Liver (tissue), 9 donors: ENCODE results near the gene CSNK1E. TPM values are rescaled to one million over a fixed set of nuclear protein-coding genes. Genes with fewer than 3 reads are reported as not detected.
"Not testable (repeated sequence)": the region's sequence is repeated elsewhere in the genome, so short reads cannot be mapped to it uniquely, and the experiment has no call there.

ENCODE experiments used
- DNase-seq: peaks from one replicate; pipeline ENCODE4 v3.0.0-alpha.2; 2017; ENCODE audit warnings: low spot score
- H3K27ac ChIP-seq, 2 donors: one replicate each; pipeline ENCODE4 v1.7.0; 2013; ENCODE audit warnings: inconsistent platforms in 2 of 2, low read length in 2 of 2, control low read depth in 1 of 2, low read depth in 1 of 2, mild to moderate bottlenecking in 1 of 2
- H3K27me3 ChIP-seq, 4 donors: one replicate each; pipeline versions ENCODE4 v1.6.1 to v1.7.0; 2013; ENCODE audit warnings: low read length in 3 of 4, inconsistent platforms in 1 of 4, mild to moderate bottlenecking in 1 of 4, moderate library complexity in 1 of 4; ENCODE audit not compliant: control insufficient read depth in 4 of 4, insufficient read depth in 4 of 4
- H3K36me3 ChIP-seq, 4 donors: one replicate each; pipeline versions ENCODE4 v1.6.1 to v1.7.0; 2013; ENCODE audit warnings: low read length in 3 of 4, mild to moderate bottlenecking in 3 of 4, low read depth in 1 of 4, moderate library complexity in 1 of 4; ENCODE audit not compliant: control insufficient read depth in 4 of 4, insufficient read depth in 3 of 4
- H3K4me1 ChIP-seq, 4 donors: one replicate each; pipeline versions ENCODE4 v1.6.1 to v1.7.0; 2013; ENCODE audit warnings: low read length in 3 of 4, mild to moderate bottlenecking in 3 of 4, moderate library complexity in 1 of 4; ENCODE audit not compliant: control insufficient read depth in 4 of 4, insufficient read depth in 4 of 4
- H3K4me3 ChIP-seq, 3 donors: one replicate each; pipeline versions ENCODE4 v1.6.1 to v1.7.0; 2013; ENCODE audit warnings: low read length in 3 of 3, control low read depth in 1 of 3, low read depth in 1 of 3, mild to moderate bottlenecking in 1 of 3
- H3K9ac ChIP-seq, 2 donors: one replicate each; pipeline ENCODE4 v1.7.0; 2013; ENCODE audit warnings: low read length in 2 of 2, mild to moderate bottlenecking in 2 of 2, moderate library complexity in 2 of 2, control low read depth in 1 of 2, low read depth in 1 of 2
- H3K9me3 ChIP-seq, 4 donors: one replicate each; pipeline versions ENCODE4 v1.6.1 to v1.7.0; 2013; ENCODE audit warnings: low read length in 3 of 4; ENCODE audit not compliant: control insufficient read depth in 4 of 4
- CTCF ChIP-seq: fragments of 150-350 bp; IDR thresholded peaks from 2 replicates; pipeline ENCODE4 v1.5.1; 2017; ENCODE audit warnings: improper control_type of control experiment, low read depth, low read length; ENCODE audit not compliant: missing input control
- FOXA2 ChIP-seq: IDR thresholded peaks from 2 replicates; pipeline ENCODE4 v1.6.1; 2016; ENCODE audit warnings: antibody characterized with exemption
- GABPA ChIP-seq, 2 donors: IDR thresholded peaks in 1 of 2; conservative IDR thresholded peaks in 1 of 2; 2 replicates each; pipeline ENCODE4 v1.6.1; 2016; ENCODE audit warnings: antibody characterized with exemption in 2 of 2, mild to moderate bottlenecking in 1 of 2, moderate library complexity in 1 of 2
- JUND ChIP-seq, 2 donors: IDR thresholded peaks; 2 replicates each; pipeline ENCODE4 v1.6.1; 2016; ENCODE audit warnings: antibody characterized with exemption in 2 of 2
- RXRA ChIP-seq, 2 donors: IDR thresholded peaks; 2 replicates each; pipeline ENCODE4 v1.6.1; 2017 to 2018; ENCODE audit warnings: antibody characterized with exemption in 2 of 2, mild to moderate bottlenecking in 1 of 2
- SP1 ChIP-seq: IDR thresholded peaks from 2 replicates; pipeline ENCODE4 v1.6.1; 2018; ENCODE audit warnings: antibody characterized with exemption, mild to moderate bottlenecking
- WGBS: extraction: QIAGEN DNeasy Blood & Tissue Kit; methylation state at CpG from one replicate; pipeline ENCODE4 v1.1.7; 2013; 5-methylcytosine and 5-hydroxymethylcytosine counted together
- polyA plus RNA-seq, 2 donors: library from polyadenylated mRNA; stranded (reverse) in 1 of 2; unstranded in 1 of 2; fragments of 200-250 nt in 1 of 2; fragments of >200 nt in 1 of 2; fragmentation: Nextera tagmentation in 1 of 2; extraction: Ambion mirVana in 1 of 2; gene quantifications; one replicate each; pipeline versions ENCODE4 v1.2.1 to v1.2.3, GENCODE V29; 2013 to 2015
- total RNA-seq, 2 donors: library from RNA; depleted of rRNA; stranded (reverse); fragments of >200 nt; gene quantifications; one replicate each; pipeline ENCODE4 v1.2.3, GENCODE V29; 2014
- donor health status: healthy.
- donor health status: healthy.
- donor health status: healthy.
- donor health status: healthy.
- donor health status: healthy.

Gene CSNK1E
- total and polyA plus RNA-seq, 4 donors = 8.4 to 27.4 (median 13.7) TPM

- 59% methylated on average over 15 of the region's 15 CpGs for WGBS
- no peak for DNase-seq
These were observed 30.1 kb upstream of the CSNK1E start for GRCh38 chr22:38347181-38347943.

GRCh38 chr22:38346506-38346905 is 29.3 kb upstream of the CSNK1E start:
- no peak for DNase-seq
- no peak overlapping the region for H3K4me3 ChIP-seq
- H3K9me3 ChIP-seq = no peaks in the 10 kb centered on the region
- no peaks in the 10 kb centered on the region for H3K27me3 ChIP-seq
- H3K36me3 ChIP-seq = no peaks in the 10 kb centered on the region
- no peaks in the 10 kb centered on the region for H3K4me1 ChIP-seq
- no peak for TF ChIP-seq JUND (IDR thresholded peaks at IDR 0.05)
- no peak for TF ChIP-seq SP1
- TF ChIP-seq CTCF = no peak
- TF ChIP-seq FOXA2 = no peak
- no peak for TF ChIP-seq RXRA (IDR thresholded peaks at IDR 0.05)
- TF ChIP-seq GABPA (IDR thresholded peaks at IDR 0.05 in 1 of 2, conservative IDR thresholded peaks at IDR 0.05 in 1 of 2) = no peak
- no peak overlapping the region for H3K27ac ChIP-seq
- 82% methylated on average over 14 of the region's 14 CpGs for WGBS
- no peak overlapping the region for H3K9ac ChIP-seq

More at GRCh38 chr22:38347181-38347943, 30.1 kb upstream of the CSNK1E start:
- H3K4me3 ChIP-seq = no peak overlapping the region
- H3K9ac ChIP-seq = no peak overlapping the region
- H3K4me1 ChIP-seq = no peaks in the 10 kb centered on the region
- H3K27me3 ChIP-seq = no peaks in the 10 kb centered on the region
- TF ChIP-seq GABPA (IDR thresholded peaks at IDR 0.05 in 1 of 2, conservative IDR thresholded peaks at IDR 0.05 in 1 of 2) (no peak), JUND (IDR thresholded peaks at IDR 0.05) (no peak)
- H3K9me3 ChIP-seq = no peaks in the 10 kb centered on the region
- no peaks in the 10 kb centered on the region for H3K36me3 ChIP-seq
- H3K27ac ChIP-seq = no peak overlapping the region

GRCh38 chr22:38345782-38346181 is 28.5 kb upstream of the CSNK1E start:
- no peak for DNase-seq
- Histone ChIP-seq H3K9me3 (no peaks in the 10 kb centered on the region), H3K36me3 (no peaks in the 10 kb centered on the region), H3K9ac (no peak overlapping the region), H3K27me3 (no peaks in the 10 kb centered on the region), H3K4me1 (no peaks in the 10 kb centered on the region), H3K4me3 (no peak overlapping the region), H3K27ac (no peak overlapping the region)
- WGBS = 96% methylated on average over 6 of the region's 6 CpGs
- TF ChIP-seq JUND (IDR thresholded peaks at IDR 0.05) = no peak

GRCh38 chr22:38339893-38340292 is 22.7 kb upstream of the CSNK1E start:
- not testable (repeated sequence) for H3K9me3 ChIP-seq, H3K4me3 ChIP-seq, H3K27me3 ChIP-seq, H3K4me1 ChIP-seq, H3K36me3 ChIP-seq, DNase-seq, H3K27ac ChIP-seq, H3K9ac ChIP-seq
- 84% methylated on average over 6 of the region's 6 CpGs for WGBS
